Esophagus muscularis mucosa (tissue), 4 donors: ENCODE measurements around the gene POLR2E.

ENCODE experiments used
- EP300 ChIP-seq: sonication (generic); formaldehyde crosslinking; IDR thresholded peaks from one replicate; pipeline ENCODE4 v1.6.1; 2017; ENCODE audit warnings: antibody characterized with exemption
- POLR2A ChIP-seq: fragments of 450-650 bp; IDR thresholded peaks from one replicate; pipeline ENCODE4 v1.6.1; 2017; ENCODE audit warnings: antibody characterized with exemption, moderate library complexity, mild to moderate bottlenecking, low read depth
- POLR2AphosphoS5 ChIP-seq, 2 donors: sonication (generic); formaldehyde crosslinking; IDR thresholded peaks; one replicate each; pipeline ENCODE4 v1.6.1; 2017; ENCODE audit warnings: antibody characterized with exemption in 2 of 2
- TF ChIP-seq, protein P1 (sequence below), 3 experiments: fragments of 200-600 bp in 2 of 3; fragments of 450-650 bp in 1 of 3; sonication (generic) in 2 of 3; IDR thresholded peaks; one replicate each; pipeline ENCODE4 v1.5.1; 2017 to 2019; ENCODE audit warnings: antibody characterized with exemption in 3 of 3, mild to moderate bottlenecking in 2 of 3, moderate library complexity in 1 of 3

DNA sequence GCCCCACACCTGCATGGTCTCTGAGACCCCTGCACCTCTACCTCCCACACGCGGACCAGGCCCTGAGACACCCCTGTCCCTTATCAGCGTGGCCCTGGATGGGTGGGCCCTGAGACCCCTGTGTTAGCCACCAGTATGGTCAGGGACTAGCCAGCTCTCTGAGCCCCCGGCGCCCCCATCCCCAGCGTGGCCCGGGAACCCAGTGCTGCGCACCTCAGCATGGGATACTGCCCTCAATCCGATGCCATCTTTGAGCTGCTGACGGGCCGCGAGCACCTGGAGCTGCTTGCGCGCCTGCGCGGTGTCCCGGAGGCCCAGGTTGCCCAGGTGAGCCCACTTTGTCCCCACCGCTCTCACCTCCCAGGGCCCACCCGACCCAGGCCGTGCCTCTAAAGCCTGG lies 33.2 kb downstream of the POLR2E start:
- TF ChIP-seq POLR2A: no peak
- TF ChIP-seq, protein P1, sequence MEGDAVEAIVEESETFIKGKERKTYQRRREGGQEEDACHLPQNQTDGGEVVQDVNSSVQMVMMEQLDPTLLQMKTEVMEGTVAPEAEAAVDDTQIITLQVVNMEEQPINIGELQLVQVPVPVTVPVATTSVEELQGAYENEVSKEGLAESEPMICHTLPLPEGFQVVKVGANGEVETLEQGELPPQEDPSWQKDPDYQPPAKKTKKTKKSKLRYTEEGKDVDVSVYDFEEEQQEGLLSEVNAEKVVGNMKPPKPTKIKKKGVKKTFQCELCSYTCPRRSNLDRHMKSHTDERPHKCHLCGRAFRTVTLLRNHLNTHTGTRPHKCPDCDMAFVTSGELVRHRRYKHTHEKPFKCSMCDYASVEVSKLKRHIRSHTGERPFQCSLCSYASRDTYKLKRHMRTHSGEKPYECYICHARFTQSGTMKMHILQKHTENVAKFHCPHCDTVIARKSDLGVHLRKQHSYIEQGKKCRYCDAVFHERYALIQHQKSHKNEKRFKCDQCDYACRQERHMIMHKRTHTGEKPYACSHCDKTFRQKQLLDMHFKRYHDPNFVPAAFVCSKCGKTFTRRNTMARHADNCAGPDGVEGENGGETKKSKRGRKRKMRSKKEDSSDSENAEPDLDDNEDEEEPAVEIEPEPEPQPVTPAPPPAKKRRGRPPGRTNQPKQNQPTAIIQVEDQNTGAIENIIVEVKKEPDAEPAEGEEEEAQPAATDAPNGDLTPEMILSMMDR (IDR thresholded peaks at IDR 0.05): no peak
- no peak for TF ChIP-seq POLR2AphosphoS5 (IDR thresholded peaks at IDR 0.05)
- no peak for TF ChIP-seq EP300
